ENCODE results near the gene INHBC.

Gene INHBC

GRCh38 chr12:57455374-57456144 lies 21.0 kb downstream of the INHBC start:
- no peak for DNase-seq

GRCh38 chr12:57456145-57456700 lies 21.6 kb downstream of the INHBC start:
- DNase-seq: peak; percentile 30

GRCh38 chr12:57456737-57457490 lies 22.3 kb downstream of the INHBC start:
- DNase-seq: no peak

GRCh38 chr12:57458665-57459054 lies 24.1 kb downstream of the INHBC start:
- no peak for DNase-seq

- DNase-seq: peak; percentile 93
These were observed 24.6 kb downstream of the INHBC start for GRCh38 chr12:57459055-57459749.

- DNase-seq: no peak
These were observed 25.3 kb downstream of the INHBC start, which contains the start of gene GLI1 for GRCh38 chr12:57459750-57460467. Gene GLI1, plus strand, starts transcription at chr12:57459785. Its CDS starts 3,907 bp downstream, at chr12:57463692.

- no peak for DNase-seq
These were observed 25.8 kb downstream of the INHBC start for GRCh38 chr12:57460468-57460784.

- DNase-seq: no peak
These were observed 26.3 kb downstream of the INHBC start for GRCh38 chr12:57460841-57461275.

- DNase-seq: peak; percentile 14
These were observed 26.8 kb downstream of the INHBC start for GRCh38 chr12:57461276-57461916.

- DNase-seq: no peak
These were observed 27.3 kb downstream of the INHBC start for GRCh38 chr12:57461917-57462250.

- DNase-seq: peak; percentile 83
These were observed 27.8 kb downstream of the INHBC start for GRCh38 chr12:57462251-57462911.

GRCh38 chr12:57462912-57463253 lies 28.3 kb downstream of the INHBC start:
- DNase-seq: no peak

GRCh38 chr12:57464569-57464968 lies 30.0 kb downstream of the INHBC start:
- DNase-seq: no peak

- no peak for DNase-seq
These were observed 30.6 kb downstream of the INHBC start for GRCh38 chr12:57465030-57465746.

- no peak for DNase-seq
These were observed 31.3 kb downstream of the INHBC start for GRCh38 chr12:57465747-57466505.

GRCh38 chr12:57467212-57467874 lies 32.8 kb downstream of the INHBC start:
- no peak for DNase-seq

- DNase-seq: no peak
These were observed 33.3 kb downstream of the INHBC start for GRCh38 chr12:57467915-57468314.

- no peak for DNase-seq
These were observed 34.9 kb downstream of the INHBC start for GRCh38 chr12:57469296-57470164.

Measured in stimulated activated naive CD4-positive, alpha-beta T cell treated with Interleukin-2 at 50 U/mL for 16 hours (primary cell).